ENCODE results near the gene PPIL4.

GRCh38 chr6:149515494-149515893 lies 30.3 kb downstream of the PPIL4 start:
- TF ChIP-seq, protein P1, sequence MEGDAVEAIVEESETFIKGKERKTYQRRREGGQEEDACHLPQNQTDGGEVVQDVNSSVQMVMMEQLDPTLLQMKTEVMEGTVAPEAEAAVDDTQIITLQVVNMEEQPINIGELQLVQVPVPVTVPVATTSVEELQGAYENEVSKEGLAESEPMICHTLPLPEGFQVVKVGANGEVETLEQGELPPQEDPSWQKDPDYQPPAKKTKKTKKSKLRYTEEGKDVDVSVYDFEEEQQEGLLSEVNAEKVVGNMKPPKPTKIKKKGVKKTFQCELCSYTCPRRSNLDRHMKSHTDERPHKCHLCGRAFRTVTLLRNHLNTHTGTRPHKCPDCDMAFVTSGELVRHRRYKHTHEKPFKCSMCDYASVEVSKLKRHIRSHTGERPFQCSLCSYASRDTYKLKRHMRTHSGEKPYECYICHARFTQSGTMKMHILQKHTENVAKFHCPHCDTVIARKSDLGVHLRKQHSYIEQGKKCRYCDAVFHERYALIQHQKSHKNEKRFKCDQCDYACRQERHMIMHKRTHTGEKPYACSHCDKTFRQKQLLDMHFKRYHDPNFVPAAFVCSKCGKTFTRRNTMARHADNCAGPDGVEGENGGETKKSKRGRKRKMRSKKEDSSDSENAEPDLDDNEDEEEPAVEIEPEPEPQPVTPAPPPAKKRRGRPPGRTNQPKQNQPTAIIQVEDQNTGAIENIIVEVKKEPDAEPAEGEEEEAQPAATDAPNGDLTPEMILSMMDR (IDR thresholded peaks at IDR 0.05), result no peak
- no peak for TF ChIP-seq EZH2 (IDR thresholded peaks at IDR 0.05; ENCODE audit: borderline replicate concordance, insufficient read depth, low read depth, low read length, poor library complexity, severe bottlenecking)

Data from B cell (primary cell).